Measurements from ENCODE around the gene AKTIP. TPM values are rescaled to one million over a fixed set of nuclear protein-coding genes. Genes with fewer than 3 reads are reported as not detected.

AKTIP gene
- polyA plus RNA-seq, 4 donors, result 44.2 to 51.8 (median 48.7) TPM

DNA sequence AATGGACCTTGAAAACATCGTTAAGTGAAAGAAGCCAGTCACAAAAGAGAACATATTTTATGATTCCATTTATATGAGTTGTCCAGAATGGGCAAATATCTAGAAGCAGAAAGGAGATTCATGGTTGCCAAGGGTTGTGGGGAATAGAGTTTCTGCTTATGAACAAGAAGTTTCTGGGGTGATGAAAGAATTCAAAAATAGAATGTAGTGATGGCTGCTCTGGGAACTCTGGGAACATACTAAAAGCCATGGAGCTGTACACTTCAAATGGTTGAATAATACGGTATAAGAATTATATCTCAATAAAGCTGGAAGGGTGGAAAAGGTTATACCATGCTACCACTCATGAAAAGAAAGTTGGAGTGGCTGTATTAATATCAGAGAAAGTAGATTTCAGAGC lies 18.5 kb downstream of the AKTIP start:
- no peak for DNase-seq (ENCODE audit: low read depth in 4 of 4, low spot score in 3 of 4)

- DNase-seq (ENCODE audit: low read depth in 4 of 4, low spot score in 3 of 4), result no peak
These were observed 20.9 kb downstream of the AKTIP start for GRCh38 chr16:53482123-53482522.

GRCh38 chr16:53480394-53480793 lies 22.6 kb downstream of the AKTIP start:
- DNase-seq (ENCODE audit: low read depth in 4 of 4, low spot score in 3 of 4), result no peak

DNA sequence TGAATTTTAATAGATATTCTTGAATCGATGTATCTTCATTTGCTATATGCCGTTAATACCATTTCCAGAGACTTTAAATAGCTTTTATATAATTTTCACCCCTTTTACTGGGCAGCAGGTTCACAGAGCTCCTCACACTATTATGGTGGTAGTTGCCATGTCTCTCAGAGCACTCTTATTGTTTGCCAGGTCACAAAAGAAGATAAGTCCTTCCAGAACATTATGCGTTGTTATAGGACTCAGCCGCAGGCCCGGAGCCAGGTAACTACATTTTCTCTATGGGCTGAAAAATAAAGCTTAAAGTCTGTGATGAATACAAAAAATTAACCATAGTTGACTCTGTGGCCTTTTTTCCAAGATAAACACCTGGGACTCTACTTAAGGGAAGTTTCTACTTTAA lies 24.0 kb downstream of the AKTIP start:
- DNase-seq (ENCODE audit: low read depth in 4 of 4, low spot score in 3 of 4), result no peak

DNA sequence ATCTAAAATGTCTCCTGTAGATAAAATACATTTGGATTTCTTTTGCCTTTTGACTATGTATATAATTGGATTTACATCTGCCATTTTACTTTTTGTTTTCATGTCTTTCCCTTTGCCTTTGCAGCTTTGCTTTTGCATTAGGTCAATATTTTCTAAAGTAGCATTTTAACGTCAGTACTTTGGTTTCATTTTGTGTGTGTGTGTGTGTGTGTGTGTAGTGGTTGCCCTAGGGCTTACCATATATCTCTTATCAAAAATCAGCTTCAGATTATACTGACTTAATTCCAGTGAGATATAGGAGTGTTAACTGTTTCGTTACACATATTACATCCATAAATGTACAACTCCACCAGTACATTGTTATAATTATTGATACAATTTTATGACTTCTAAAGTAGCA lies 26.1 kb downstream of the AKTIP start:
- no peak for DNase-seq (ENCODE audit: low read depth in 4 of 4, low spot score in 3 of 4)

DNA sequence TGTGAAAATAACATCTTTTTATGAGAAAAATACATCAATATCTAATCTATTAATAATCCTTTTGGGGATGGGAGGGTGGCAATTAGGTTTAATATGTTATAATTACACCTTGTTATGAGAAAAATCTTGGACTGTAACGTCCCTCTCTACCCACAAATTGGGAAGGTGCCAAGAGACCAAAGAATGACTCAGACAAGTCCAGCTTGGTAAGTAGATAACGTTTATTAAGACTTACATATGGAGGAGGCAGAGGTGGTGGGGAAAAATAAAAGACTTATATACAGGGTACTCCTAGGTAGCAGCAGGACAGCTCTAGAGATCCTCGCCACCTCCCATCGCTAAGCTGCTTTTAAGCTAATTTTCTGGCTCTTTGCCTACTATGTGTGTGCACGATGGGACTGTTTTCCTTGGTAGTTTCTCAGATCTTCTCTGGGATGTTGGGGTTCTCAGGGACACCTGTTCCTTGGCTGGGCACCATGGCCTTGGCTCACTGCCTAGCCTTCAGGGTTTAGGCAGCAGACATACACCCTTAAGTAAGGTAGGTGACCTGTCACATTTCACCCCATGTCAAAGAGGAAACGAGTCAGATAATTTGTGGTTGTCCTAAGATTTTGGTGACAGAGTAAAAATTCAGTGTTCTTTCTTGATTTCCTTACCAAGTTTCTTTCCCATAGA lies 37.3 kb downstream of the AKTIP start:
- no peak for DNase-seq (ENCODE audit: low read depth in 4 of 4, low spot score in 3 of 4)

DNA sequence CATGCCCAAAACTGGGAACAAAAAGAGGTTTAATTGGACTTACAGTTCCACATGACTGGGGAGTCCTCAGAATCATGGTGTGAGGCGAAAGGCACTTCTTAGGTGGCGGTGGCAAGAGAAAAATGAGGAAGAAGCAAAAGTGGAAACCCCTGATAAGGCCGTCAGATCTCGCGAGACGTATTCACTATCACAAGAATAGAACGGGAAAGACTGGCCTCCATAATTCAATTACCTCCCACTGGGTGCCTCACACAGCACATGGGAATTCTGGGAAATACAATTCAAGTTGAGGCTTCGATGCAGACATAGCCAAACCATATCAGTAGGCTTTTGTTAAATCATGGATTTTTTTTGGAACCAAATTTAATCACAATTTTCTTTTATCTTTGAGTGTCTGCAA lies 44.4 kb downstream of the AKTIP start:
- no peak for DNase-seq (ENCODE audit: low read depth in 4 of 4, low spot score in 3 of 4)

DNA sequence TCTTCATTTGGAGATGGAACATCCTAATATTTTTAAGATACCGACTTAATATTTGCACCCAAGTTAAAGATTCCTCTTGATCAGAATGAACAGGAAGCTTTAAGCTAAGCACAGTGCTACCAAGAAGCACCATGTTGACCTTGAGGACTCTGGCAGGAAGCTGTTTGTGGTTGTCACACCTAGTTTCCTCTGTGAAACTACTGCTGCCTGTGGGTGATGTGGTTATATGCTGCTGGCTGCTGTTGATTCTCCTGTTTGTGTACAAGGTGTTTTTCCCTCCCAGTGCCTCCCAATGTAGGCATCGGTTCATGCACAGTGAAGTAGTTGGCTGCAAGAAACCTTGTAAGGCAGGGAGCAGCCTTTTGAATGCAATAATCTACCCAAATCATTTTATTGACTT lies 45.3 kb downstream of the AKTIP start:
- no peak for DNase-seq (ENCODE audit: low read depth in 4 of 4, low spot score in 3 of 4)

GRCh38 chr16:53456625-53457024 lies 46.4 kb downstream of the AKTIP start:
- DNase-seq (ENCODE audit: low read depth in 4 of 4, low spot score in 3 of 4), result no peak

- DNase-seq (ENCODE audit: low read depth in 4 of 4, low spot score in 3 of 4), result no peak
These were observed 49.1 kb downstream of the AKTIP start for GRCh38 chr16:53453928-53454327.

GRCh38 chr16:53449816-53450517 lies 53.0 kb downstream of the AKTIP start:
- no peak for DNase-seq (ENCODE audit: low read depth in 4 of 4, low spot score in 3 of 4)

- no peak for DNase-seq (ENCODE audit: low read depth in 4 of 4, low spot score in 3 of 4)
These were observed 56.9 kb downstream of the AKTIP start for GRCh38 chr16:53446090-53446489.

GRCh38 chr16:53445534-53445933 lies 57.5 kb downstream of the AKTIP start:
- DNase-seq (ENCODE audit: low read depth in 4 of 4, low spot score in 3 of 4), result no peak

Other genes starting within 250 kb of the AKTIP start
- gene RBL2, start 68.7 kb downstream of the AKTIP start, polyA plus RNA-seq (ENCODE audit: insufficient read length in 4 of 4), result 10 to 100 TPM; 73.5 to 92.6 (median 79.0) TPM
- 10 to 100 TPM; 16.9 to 19.6 (median 18.8) TPM for gene RPGRIP1L, start 200.7 kb upstream of the AKTIP start, polyA plus RNA-seq (ENCODE audit: insufficient read length in 4 of 4)
- gene FTO, start 200.9 kb upstream of the AKTIP start, polyA plus RNA-seq (ENCODE audit: insufficient read length in 4 of 4), result 100 to 1,000 TPM in 2 of 4 donors, 10 to 100 TPM in 2; 84.1 to 104 (median 96.4) TPM